Measurements from ENCODE around the gene FBXO17. TPM values are rescaled to one million over a fixed set of nuclear protein-coding genes. Genes with fewer than 3 reads are reported as not detected.

Gene FBXO17
- total RNA-seq, 2 experiments from 2014 or later = 0.12 TPM; not detected in 1

- peaks cover 53% of the 10 kb centered on the region for H3K4me1 Mint-ChIP-seq
- H3K36me3 Mint-ChIP-seq = peaks cover 35% of the 10 kb centered on the region
- peak within 1 kb of the TSS; percentile 99 for H3K27ac Mint-ChIP-seq
- no peaks in the 10 kb centered on the region for H3K27me3 Mint-ChIP-seq
- H3K9me3 Mint-ChIP-seq (ENCODE audit: low read depth) = peaks cover 2% of the 10 kb centered on the region
- peak; percentile 69 for ATAC-seq
- CTCF ChIA-PET = interaction anchor here (0.6 to 4.6 kb wide), 61 partner anchors 9 to 555 kb away, joined by 3 to 42 read pairs (median 4); partner anchors contain the start of genes ACTN4, CCER2, ECH1 and EIF3K
- DNase-seq = peak; percentile 95
- peak within 1 kb of the TSS; percentile 86 for H3K4me3 Mint-ChIP-seq
These were observed 45.4 kb downstream of the FBXO17 start, which contains the start of gene SARS2 for GRCh38 chr19:38929929-38930775. TSS of gene SARS2 (minus strand) at chr19:38930763. CDS start at chr19:38930736, 27 bp downstream.

DNA sequence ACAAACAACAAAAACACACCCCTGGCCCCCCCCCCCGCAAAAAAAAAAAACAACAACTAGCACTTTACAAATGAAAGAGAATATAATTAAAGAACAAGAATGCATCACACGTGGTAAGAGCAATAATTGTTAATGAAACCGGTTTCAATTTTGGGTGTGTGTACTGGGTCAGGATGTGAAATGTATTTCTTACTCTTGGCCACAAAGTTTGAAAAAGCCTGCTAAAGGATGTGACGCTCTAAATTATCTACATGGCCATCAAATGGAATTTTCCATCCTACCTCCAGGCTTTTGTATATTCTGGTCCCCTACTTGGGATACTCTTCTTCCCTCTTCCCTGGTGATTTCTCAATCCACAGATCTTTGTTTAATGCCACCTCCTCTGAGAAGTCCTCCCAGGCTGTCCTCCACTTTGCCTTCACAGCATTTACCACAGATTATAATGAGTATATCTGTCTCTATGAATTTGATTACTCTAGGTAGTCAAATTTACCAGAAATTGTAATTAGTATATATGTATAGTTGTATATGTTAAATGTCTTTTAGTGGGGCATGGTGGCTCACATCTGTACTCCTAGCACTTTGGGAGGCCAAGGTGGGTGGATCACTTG, 47.0 kb downstream of the FBXO17 start:
- Mint-ChIP-seq H3K36me3 (peaks cover 27% of the 10 kb centered on the region), H3K27me3 (no peaks in the 10 kb centered on the region), H3K4me3 (peak overlapping the region; percentile 86), H3K27ac (peak overlapping the region; percentile 99), H3K4me1 (peaks cover 61% of the 10 kb centered on the region), H3K9me3 (ENCODE audit: low read depth) (no peaks in the 10 kb centered on the region)
- CTCF ChIA-PET = interaction anchor here (0.7 to 3.5 kb wide), 10 partner anchors 13 to 554 kb away, joined by 3 to 34 read pairs (median 6); partner anchors contain the start of genes ACTN4, HNRNPL, NFKBIB and PSMD8
- DNase-seq (no peak), ATAC-seq (no peak)

DNA sequence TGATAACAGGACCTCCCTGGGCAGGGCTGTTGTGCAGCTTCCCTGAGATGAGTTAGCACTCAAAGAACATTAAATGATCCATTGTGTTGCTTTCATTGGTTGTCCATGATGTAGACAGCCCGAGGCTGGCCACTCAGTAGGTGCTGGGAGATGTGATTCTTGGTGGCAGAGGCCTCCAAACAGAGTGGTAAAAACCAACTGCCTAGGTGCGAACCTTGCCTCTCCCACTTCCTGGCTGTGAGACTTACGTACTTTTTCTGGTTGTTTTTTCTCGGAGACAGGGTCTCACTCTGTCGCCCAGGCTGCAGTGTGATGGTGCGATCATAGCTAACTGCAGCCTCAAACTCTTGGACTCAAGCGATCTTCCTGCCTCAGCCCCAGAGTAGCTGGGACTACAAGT, 51.2 kb downstream of the FBXO17 start:
- Mint-ChIP-seq H3K4me3 (no peak overlapping the region), H3K9me3 (ENCODE audit: low read depth) (no peaks in the 10 kb centered on the region), H3K27me3 (no peaks in the 10 kb centered on the region), H3K27ac (peak overlapping the region; percentile 79), H3K4me1 (peaks cover 36% of the 10 kb centered on the region), H3K36me3 (peaks cover 25% of the 10 kb centered on the region)
- CTCF ChIA-PET = interaction anchor here (1.2 to 1.3 kb wide), 2 partner anchors 37 to 189 kb away, joined by 3 read pairs; no protein-coding TSS in a partner anchor
- DNase-seq (peak; percentile 48), ATAC-seq (peak; percentile 41)

- Mint-ChIP-seq H3K36me3 (peaks cover 22% of the 10 kb centered on the region), H3K4me3 (no peak overlapping the region), H3K9me3 (ENCODE audit: low read depth) (no peaks in the 10 kb centered on the region), H3K27ac (no peak overlapping the region), H3K4me1 (peaks cover 18% of the 10 kb centered on the region), H3K27me3 (no peaks in the 10 kb centered on the region)
- ATAC-seq (no peak), DNase-seq (no peak)
- CTCF ChIA-PET = no interaction called here
These were observed 53.1 kb downstream of the FBXO17 start for GRCh38 chr19:38922482-38922881.

DNA sequence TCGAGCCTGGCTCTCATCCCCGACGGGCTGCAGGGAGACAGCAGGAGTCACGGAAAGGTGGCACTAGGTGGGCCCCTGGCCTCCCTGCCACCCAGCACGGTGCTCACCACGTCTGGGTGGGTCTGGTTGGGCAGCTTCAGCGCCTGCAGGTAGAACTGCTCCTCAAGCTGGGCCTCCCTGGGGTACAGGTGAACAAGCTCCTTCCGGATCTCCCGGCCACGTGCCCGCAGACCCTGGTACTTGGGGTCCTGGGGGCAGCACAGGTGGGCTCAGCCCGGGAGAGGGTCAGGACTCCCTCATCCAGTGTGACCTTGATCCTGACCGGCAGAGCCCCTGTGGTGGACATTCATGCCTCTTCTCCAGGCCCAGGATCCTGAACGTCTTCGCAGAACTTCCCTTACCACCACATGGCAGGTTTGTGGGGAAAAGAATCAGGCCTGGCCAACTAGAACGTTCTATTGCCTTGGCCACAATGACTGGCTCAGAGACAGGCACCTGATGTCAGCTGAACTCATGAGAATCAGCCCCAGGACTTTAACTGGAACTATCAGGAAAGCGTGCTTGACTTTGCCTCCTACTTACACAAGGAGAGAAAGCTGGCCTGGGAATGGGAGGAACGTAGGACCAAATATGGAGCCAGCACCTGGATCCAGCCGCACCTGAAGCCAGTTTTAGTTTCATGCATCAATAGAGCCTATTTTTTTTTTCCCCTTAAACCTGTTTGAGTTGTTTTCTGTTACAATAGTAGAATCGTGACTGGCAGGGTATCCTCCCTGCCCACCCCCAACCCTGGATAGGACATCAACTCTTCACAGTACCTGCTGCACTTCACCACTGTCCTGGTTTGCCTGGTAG, 53.9 kb downstream of the FBXO17 start:
- Mint-ChIP-seq H3K36me3 (peaks cover 22% of the 10 kb centered on the region), H3K27me3 (no peaks in the 10 kb centered on the region), H3K4me1 (peaks cover 18% of the 10 kb centered on the region), H3K27ac (no peak overlapping the region), H3K9me3 (ENCODE audit: low read depth) (no peaks in the 10 kb centered on the region), H3K4me3 (no peak overlapping the region)
- ATAC-seq (no peak), DNase-seq (no peak)
- CTCF ChIA-PET = interaction anchor here (1.4 kb wide), 1 partner anchor 9 kb away, joined by 6 read pairs; the partner anchor contains the start of genes MRPS12 and SARS2

DNA sequence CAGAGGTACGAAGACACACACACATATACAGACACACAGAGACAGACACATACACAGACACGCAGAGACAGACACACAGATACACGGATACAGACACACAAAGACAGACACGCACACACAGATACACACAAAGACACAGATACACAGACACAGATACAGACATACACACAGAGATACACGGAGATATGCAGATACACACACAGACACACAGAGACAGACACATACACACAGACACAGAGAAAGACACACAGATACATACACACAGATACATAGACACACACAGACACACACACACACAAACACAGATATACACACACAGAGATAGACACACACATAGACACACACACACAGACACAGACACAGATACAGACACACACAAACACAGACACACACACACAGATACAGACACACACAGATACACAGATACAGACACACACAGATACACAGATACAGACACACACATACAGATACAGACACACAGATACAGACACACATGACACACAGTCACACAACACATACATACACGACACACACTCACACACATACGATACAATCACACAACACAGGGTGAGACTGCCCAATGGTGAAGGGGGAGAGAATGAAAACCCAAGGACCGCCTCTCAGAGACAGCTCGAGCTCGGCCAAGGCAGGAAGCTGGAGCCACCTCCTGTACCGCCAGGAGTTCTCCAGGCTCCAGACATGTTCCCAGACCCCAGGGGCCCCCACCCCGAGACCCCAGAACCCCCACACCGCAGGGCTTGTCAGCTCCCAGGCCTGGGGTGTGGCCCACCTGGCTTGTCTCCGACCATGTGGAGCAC, 54.7 kb downstream of the FBXO17 start:
- CTCF ChIA-PET = interaction anchor here (1.4 kb wide), 2 partner anchors 10 kb away, joined by 3 to 6 read pairs; partner anchors contain the start of genes MRPS12 and SARS2
- Mint-ChIP-seq H3K4me1 (peaks cover 12% of the 10 kb centered on the region), H3K36me3 (peaks cover 22% of the 10 kb centered on the region), H3K27ac (no peak overlapping the region), H3K27me3 (no peaks in the 10 kb centered on the region), H3K4me3 (no peak overlapping the region), H3K9me3 (ENCODE audit: low read depth) (no peaks in the 10 kb centered on the region)
- ATAC-seq = no peak
- DNase-seq = no peak

DNA sequence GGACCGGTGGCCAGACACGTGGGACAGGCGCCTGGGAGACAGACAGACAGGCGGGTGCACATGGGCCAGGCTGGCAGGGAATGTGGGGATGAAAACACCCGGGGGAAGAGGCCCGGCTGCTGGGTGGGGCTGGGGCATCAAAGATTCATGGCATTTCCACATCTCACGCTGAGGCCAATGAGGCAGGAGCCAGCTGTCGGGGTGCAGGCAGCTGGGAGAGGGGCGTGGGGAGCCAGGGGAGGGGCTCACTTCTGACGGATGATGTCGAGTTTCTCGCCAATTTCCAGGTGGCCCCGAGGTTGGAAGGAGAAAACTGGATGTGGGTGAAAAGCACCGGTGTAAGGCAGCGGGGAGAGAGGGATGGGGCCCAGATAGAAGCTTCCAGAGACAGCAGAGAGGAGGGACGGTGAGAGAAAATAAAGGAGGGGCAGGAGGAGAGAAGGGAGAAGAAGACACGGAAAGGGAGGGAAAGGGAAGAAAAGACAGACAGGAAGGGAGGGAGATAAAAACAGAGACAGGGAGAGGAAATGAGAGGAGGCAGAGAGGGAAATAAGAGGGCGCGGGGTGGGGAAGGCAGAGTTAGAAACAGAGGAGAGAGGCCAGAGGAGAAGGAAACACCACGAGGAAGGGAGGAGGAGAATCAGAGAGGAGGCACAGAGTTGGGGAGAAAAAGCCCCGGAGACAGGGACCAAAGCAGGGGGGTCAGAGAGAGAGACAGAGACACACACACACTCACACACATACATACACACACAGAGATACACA, 55.5 kb downstream of the FBXO17 start:
- CTCF ChIA-PET = interaction anchor here (1.4 kb wide), 1 partner anchor 10 kb away, joined by 3 read pairs; the partner anchor contains the start of genes MRPS12 and SARS2
- ATAC-seq (no peak), DNase-seq (no peak)
- no peak overlapping the region for H3K4me3 Mint-ChIP-seq
- H3K4me1 Mint-ChIP-seq = peaks cover 9% of the 10 kb centered on the region
- no peak overlapping the region for H3K27ac Mint-ChIP-seq
- H3K36me3 Mint-ChIP-seq = peaks cover 18% of the 10 kb centered on the region
- no peaks in the 10 kb centered on the region for H3K27me3 Mint-ChIP-seq
- no peaks in the 10 kb centered on the region for H3K9me3 Mint-ChIP-seq (ENCODE audit: low read depth)

GRCh38 chr19:38918526-38918925, 57.0 kb downstream of the FBXO17 start:
- CTCF ChIA-PET = interaction anchor here (0.5 kb wide), 1 partner anchor 294 kb away, joined by 3 read pairs; no protein-coding TSS in a partner anchor
- Mint-ChIP-seq H3K27ac (no peak overlapping the region), H3K4me1 (no peaks in the 10 kb centered on the region), H3K36me3 (peaks cover 11% of the 10 kb centered on the region), H3K9me3 (ENCODE audit: low read depth) (no peaks in the 10 kb centered on the region), H3K27me3 (no peaks in the 10 kb centered on the region), H3K4me3 (no peak overlapping the region)
- DNase-seq = no peak
- no peak for ATAC-seq

- no peak for DNase-seq
- H3K9me3 Mint-ChIP-seq (ENCODE audit: low read depth) = no peaks in the 10 kb centered on the region
- H3K4me1 Mint-ChIP-seq = peaks cover 2% of the 10 kb centered on the region
- H3K27ac Mint-ChIP-seq = no peak overlapping the region
- CTCF ChIA-PET = no interaction called here
- peaks cover 11% of the 10 kb centered on the region for H3K36me3 Mint-ChIP-seq
- ATAC-seq = no peak
- H3K4me3 Mint-ChIP-seq = no peak overlapping the region
- H3K27me3 Mint-ChIP-seq = no peaks in the 10 kb centered on the region
These were observed 57.5 kb downstream of the FBXO17 start for GRCh38 chr19:38917921-38918491.

GRCh38 chr19:38917516-38917915, 58.0 kb downstream of the FBXO17 start:
- Mint-ChIP-seq H3K9me3 (ENCODE audit: low read depth) (no peaks in the 10 kb centered on the region), H3K27ac (no peak overlapping the region), H3K4me1 (peaks cover 7% of the 10 kb centered on the region), H3K36me3 (peaks cover 10% of the 10 kb centered on the region), H3K4me3 (no peak overlapping the region), H3K27me3 (no peaks in the 10 kb centered on the region)
- DNase-seq (no peak), ATAC-seq (no peak)
- CTCF ChIA-PET = no interaction called here

Measured in activated CD8-positive, alpha-beta memory T cell treated with anti-CD3 and anti-CD28 coated beads, Interleukin-2, amount 10 ng/mL, durations not matched to agents 7 days and 5 days (primary cell).